HL-60/S4 treated with retinoic acid at 250 ng/mL for 4 days and 3 days (cell line): ENCODE results near the gene SNX1.

ENCODE experiments used
- in situ Hi-C: fragments of 300-500 bp; cut with MboI; formaldehyde crosslinking; loops from 2 replicates; pipeline ENCODE4 v1.7.0; 2022; ENCODE audit warnings: low sequenced_read_pairs

The SNX1 gene

DNA sequence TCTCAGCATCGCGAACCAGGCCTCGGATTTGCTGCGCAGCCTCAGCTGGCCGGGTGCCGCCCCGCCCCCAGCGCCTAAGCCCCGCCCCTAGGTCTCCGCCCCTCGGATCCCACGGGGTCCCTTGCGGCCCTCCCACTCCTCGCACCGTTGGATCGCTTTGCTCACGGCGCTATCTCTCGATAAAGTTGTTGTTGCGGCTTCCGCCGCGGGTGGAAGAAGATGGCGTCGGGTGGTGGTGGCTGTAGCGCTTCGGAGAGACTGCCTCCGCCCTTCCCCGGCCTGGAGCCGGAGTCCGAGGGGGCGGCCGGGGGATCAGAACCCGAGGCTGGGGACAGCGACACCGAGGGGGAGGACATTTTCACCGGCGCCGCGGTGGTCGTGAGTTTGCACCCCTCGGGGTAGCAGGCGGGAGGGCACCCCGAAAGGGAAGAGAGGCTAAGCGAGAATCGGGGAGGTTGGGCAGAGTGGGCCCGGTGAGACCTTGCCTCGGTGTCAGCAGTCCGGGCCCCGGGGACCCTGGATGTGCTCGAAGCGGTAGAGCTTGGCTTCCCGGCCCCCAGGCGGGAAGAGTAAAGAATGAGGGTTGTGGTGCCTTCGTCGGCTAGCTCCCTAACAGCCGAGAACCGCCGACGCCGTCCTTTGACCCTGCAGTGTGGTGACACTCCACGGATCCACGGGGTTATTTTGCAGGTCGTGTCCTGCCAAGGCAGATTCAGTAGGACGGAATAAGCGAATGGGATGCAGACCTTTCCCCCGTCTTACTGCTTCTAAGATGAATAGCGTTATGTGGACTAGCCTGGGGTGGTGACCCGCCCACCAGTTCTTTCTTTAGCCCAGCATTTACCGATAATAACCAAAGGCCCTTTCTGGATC lies at the start of gene SNX1:
SNX1 (plus strand) TSS at position 188 of the 873 bp plus-strand sequence; CDS start at position 220, 32 bp downstream.
- in situ Hi-C loops: no loop called here

DNA sequence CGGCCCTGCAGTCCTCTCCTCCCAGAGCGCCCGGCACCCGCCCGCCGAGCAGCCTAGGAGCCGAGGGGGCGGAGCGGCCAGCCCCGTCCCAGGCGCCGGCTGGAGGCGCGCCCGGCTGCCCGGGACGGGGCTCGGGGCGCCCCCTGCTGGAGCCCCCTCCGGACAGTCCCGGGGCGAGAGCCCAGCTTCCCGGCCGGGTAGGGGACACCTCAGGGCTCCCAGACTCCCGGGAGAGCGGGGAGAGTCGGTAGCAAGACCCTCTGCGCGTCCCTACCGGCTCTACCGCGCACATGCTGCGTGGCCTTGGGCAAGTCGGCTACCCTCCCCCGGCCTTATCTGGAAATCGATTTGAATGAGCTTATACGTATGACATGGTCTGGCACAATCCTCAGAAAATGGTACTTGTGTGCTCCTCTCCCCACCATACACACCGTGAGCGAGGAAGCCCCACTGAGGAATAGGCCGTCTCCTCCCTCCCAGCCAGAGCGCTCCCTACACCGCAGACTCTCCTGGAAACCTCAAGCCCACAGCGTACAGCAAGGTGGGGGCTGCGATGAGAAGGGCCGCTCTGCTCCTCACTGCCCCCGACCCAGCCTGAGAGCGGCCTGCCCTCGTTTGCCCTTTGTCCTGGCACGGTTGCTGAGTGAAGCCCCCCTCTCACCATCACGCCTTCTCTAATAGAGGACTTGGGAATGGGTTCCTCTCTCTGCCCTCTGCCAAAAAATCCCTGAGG lies 49.2 kb upstream of the SNX1 start, which contains the start of gene DAPK2:
DAPK2 (minus strand) TSS at position 65 of the 733 bp plus-strand sequence. CDS start 6,224 bp downstream, outside the sequence.
- in situ Hi-C loops: no loop called here

DNA sequence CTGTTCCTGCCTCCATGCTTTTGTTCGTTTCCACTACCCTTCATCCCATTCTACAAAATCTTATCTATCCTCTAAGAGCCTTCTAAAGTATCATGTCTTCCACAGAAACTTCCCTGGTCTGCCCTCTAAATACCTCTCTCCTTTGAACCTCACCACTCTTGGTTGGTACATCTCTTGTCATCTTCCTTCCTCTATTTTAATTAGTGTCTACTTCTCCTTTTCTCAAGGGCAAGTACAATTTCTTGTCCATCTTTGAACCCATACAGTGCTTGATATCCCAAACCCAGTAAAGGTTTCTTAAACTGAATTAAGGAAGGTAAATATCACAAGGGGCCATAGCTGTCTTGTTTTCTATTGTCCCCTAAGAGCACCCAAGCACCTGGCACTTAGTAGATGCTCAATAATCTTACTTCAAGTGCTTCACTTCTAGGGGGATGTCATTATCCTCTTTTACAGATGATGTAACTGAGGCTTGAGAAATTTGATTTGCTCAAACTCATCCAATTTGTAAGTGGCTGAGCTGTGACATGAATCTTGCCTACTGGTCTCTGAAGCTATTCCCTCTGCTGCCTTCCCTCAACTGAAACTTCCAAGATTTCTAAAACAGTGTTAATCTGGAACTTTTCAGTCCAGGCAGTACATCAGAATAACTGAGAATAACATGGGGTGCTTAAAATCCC lies 46.9 kb upstream of the SNX1 start:
- in situ Hi-C loops: no loop called here

- in situ Hi-C loops: loop anchor here (5.0 to 25.0 kb wide), 3 partner anchors 43 to 588 kb away; no protein-coding TSS in a partner anchor
Observed at GRCh38 chr15:64050281-64051092, 45.3 kb upstream of the SNX1 start.

DNA sequence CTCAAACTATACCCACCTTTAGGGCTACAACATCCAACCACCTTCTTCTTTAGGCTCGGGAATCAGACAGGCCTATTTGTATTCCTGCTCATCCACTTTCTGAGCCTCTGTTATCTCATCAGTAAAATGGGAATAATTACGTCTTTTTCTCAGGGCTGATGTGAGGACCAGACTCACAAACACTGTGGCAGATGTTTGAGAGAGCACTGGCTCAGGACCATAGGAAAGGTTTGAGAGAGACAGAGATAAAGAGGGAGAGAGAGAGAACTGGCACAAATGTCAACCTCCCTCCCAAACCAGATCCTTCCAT lies 44.7 kb upstream of the SNX1 start:
- in situ Hi-C loops: loop anchor here (5.0 to 25.0 kb wide), 3 partner anchors 44 to 589 kb away; no protein-coding TSS in a partner anchor

- in situ Hi-C loops: loop anchor here (5.0 to 25.0 kb wide), 3 partner anchors 44 to 589 kb away; no protein-coding TSS in a partner anchor
Observed at GRCh38 chr15:64051407-64052259, 44.1 kb upstream of the SNX1 start.

DNA sequence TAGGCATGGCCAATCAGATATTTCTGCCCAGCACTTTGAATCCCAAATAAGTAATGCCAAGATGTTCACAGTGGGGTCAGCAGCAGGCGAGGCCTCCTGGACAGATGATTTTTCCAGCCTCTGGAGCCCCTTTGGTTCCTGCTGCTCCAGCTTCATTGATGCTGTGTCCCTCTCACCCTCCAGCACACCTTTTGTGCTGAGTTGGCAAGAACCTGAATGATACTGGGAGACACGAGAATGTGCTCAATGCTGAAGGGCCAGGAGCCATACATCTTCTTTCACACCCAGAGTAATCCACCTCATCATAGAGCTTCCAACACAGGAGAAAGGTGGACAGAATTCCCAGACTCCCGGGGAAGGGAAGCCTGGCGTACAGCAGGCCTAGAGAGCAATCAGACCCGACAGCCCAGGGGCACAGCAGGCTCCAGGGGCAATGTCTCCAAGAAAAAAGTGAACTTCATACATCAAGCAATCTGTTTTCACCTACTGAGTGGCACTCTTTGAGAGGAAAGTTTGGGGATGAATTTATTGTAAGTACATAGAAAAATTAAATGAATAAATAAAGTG lies 42.8 kb upstream of the SNX1 start:
- in situ Hi-C loops: loop anchor here (5.0 to 25.0 kb wide), 3 partner anchors 46 to 591 kb away; no protein-coding TSS in a partner anchor

- in situ Hi-C loops: loop anchor here (5.0 to 25.0 kb wide), 3 partner anchors 46 to 591 kb away; no protein-coding TSS in a partner anchor
Observed at GRCh38 chr15:64053674-64054073, 42.1 kb upstream of the SNX1 start.

DNA sequence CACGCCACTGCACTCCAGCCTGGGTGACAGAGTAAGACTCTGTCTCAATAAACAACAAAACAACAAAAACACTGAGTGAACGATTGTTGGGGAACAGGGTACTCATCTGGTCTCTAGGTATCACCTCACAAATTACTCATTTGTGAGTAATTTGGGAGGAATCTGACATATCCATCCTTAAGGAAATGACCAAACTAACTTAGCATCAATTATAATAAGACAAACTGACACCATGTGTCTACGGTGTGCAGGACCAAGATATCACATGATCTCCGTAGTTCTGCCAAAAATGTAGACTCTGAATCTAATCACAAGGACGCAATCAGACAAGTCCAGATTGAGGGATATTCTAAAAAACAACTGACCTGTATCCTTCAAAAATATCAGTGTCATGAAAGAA lies 37.5 kb upstream of the SNX1 start:
- in situ Hi-C loops: loop anchor here (25.0 kb wide), 2 partner anchors 321 to 596 kb away; no protein-coding TSS in a partner anchor

GRCh38 chr15:64059104-64059503 lies 36.7 kb upstream of the SNX1 start:
- in situ Hi-C loops: loop anchor here (25.0 kb wide), 2 partner anchors 322 to 597 kb away; no protein-coding TSS in a partner anchor

GRCh38 chr15:64060716-64061115 lies 35.1 kb upstream of the SNX1 start:
- in situ Hi-C loops: loop anchor here (25.0 kb wide), 2 partner anchors 323 to 598 kb away; no protein-coding TSS in a partner anchor

- in situ Hi-C loops: loop anchor here (25.0 kb wide), 2 partner anchors 329 to 604 kb away; no protein-coding TSS in a partner anchor
Observed at GRCh38 chr15:64066451-64066850, 29.3 kb upstream of the SNX1 start.

- in situ Hi-C loops: loop anchor here (25.0 kb wide), 2 partner anchors 330 to 605 kb away; no protein-coding TSS in a partner anchor
Observed at GRCh38 chr15:64067564-64068030, 28.2 kb upstream of the SNX1 start.

DNA sequence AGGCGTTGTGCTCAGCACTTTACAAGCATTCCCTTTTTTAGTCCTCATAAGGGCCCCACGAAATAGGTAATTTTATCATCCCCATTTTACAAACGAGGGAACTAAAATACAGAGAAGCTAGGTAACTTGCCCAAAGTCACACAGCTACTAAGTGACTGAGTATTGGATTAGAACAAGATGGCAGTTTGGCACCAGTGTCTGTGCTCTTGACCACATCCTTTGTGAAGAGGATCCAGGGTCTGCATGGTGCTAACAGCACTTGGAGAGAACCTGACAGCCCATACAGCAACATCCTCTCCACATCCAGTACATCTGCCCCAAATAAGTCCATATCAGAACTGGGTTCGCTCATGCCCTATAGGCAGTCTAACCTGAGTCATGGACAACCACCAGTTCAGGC lies 27.6 kb upstream of the SNX1 start:
- in situ Hi-C loops: loop anchor here (25.0 kb wide), 2 partner anchors 331 to 606 kb away; no protein-coding TSS in a partner anchor

GRCh38 chr15:64070106-64070505 lies 25.7 kb upstream of the SNX1 start:
- in situ Hi-C loops: loop anchor here (25.0 kb wide), 2 partner anchors 333 to 608 kb away; no protein-coding TSS in a partner anchor

- in situ Hi-C loops: loop anchor here (25.0 kb wide), 2 partner anchors 334 to 609 kb away; no protein-coding TSS in a partner anchor
Observed at GRCh38 chr15:64070965-64071851, 24.6 kb upstream of the SNX1 start.
